Activated gamma-delta T cell treated with anti-CD3 and anti-CD28 coated beads, Interleukin-2, amount 50 U/mL, for 16 hours (primary cell): Measurements from ENCODE around the gene EPS15.

Source experiments
- DNase-seq: peaks from one replicate; pipeline ENCODE4 v3.0.0-alpha.2; 2020; ENCODE audit warnings: low read depth

The EPS15 gene

GRCh38 chr1:51373898-51374297, 145.2 kb downstream of the EPS15 start:
- no peak for DNase-seq

- no peak for DNase-seq
Observed at GRCh38 chr1:51372561-51372960, 146.5 kb downstream of the EPS15 start.

- DNase-seq = no peak
Observed at GRCh38 chr1:51369171-51369570, 149.9 kb downstream of the EPS15 start.

DNA sequence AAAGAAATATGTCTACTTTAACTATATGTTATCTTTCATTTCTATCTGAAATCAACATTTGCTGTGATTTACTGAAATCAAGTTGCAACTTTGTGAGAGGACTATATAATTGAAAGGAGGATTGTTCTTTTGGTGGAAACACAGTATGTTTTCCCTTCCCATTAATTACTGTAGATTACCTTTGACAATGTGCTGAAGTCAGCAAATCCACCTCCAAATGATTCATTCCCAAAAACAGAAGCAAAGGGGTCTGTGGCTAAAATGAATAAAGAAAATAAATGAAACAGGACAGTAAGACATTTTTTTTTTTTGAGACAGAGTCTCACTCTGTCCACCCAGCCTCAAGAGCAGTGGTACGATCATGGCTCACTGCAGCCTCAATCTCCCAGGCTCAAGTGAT, 153.3 kb downstream of the EPS15 start:
- no peak for DNase-seq

DNA sequence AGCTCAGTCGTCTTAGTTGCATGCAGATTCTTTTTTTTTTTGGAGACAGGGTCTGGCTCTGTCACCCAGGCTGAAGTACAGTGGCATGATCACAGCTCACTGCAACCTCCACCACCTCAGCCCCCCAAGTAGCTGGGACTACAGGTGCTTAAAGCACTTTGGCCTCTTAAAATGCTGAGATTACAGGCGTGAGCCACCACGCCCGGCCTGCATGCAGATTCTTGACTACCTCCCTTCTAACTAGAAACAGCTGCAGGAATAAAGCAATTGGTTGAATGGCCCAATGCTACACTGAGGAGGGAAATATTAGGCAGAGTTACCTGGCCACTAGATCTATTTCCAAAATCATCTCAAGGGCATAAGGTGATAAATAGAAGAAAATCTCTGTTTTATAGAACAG, 159.2 kb downstream of the EPS15 start:
- no peak for DNase-seq

- DNase-seq = no peak
Observed at GRCh38 chr1:51355382-51355781, 163.7 kb downstream of the EPS15 start.

- no peak for DNase-seq
Observed at GRCh38 chr1:51354416-51354815, 164.7 kb downstream of the EPS15 start.

- DNase-seq = no peak
Observed at GRCh38 chr1:51351907-51352306, 167.2 kb downstream of the EPS15 start.

GRCh38 chr1:51349862-51350261, 169.2 kb downstream of the EPS15 start:
- no peak for DNase-seq

DNA sequence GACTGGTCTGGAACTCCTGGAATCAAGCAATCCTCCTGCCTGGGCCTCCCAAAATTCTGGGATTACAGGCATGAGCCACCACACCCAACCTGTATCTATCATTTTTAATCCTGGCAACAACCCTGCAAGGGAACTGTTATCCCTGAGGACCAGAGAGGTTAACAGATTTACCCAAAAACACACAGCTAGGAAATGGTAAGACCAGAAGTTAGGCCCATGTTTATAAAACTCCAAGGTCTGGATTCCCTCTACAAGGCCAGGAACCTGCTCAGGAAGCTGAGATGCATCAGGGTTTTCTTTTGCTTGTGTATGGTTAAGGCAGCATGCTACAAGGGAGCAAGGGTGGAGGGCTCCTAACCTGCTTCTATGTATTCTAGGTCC, 170.9 kb downstream of the EPS15 start:
- DNase-seq = no peak

DNA sequence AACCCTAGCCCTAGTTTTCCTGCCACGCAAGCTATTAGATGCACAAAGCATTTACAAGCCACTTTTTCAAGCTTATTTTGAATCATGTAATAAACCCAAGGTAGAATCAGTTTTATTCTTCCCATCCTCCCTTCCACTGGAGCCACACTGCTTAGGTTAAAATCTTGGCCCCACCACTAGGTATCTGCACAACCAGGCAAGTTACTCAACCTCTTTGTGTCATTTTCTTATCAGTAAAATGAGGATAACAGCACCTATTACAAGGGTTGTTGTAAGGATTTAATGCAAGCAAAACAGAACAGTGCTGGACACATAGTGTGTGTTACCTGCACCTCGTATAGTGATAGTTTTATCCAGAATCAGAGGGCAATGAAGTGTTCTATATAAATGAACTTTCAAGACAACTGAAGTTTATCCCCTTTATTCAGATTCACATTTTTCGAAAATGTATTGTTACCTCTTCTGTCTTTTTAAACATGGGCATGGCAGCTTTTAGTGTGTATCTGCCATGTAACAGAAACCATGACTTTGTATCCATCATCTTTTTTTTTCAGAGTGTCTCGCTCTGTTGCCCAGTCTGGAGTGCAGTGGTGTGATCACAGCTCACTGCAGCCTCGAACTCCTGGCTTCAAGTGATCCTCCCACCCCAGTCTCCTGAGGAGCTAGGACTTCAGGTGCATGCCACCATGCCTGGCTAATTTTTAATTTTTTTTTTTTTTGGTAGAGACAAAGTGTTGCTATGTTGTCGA, 171.5 kb downstream of the EPS15 start:
- no peak for DNase-seq

DNA sequence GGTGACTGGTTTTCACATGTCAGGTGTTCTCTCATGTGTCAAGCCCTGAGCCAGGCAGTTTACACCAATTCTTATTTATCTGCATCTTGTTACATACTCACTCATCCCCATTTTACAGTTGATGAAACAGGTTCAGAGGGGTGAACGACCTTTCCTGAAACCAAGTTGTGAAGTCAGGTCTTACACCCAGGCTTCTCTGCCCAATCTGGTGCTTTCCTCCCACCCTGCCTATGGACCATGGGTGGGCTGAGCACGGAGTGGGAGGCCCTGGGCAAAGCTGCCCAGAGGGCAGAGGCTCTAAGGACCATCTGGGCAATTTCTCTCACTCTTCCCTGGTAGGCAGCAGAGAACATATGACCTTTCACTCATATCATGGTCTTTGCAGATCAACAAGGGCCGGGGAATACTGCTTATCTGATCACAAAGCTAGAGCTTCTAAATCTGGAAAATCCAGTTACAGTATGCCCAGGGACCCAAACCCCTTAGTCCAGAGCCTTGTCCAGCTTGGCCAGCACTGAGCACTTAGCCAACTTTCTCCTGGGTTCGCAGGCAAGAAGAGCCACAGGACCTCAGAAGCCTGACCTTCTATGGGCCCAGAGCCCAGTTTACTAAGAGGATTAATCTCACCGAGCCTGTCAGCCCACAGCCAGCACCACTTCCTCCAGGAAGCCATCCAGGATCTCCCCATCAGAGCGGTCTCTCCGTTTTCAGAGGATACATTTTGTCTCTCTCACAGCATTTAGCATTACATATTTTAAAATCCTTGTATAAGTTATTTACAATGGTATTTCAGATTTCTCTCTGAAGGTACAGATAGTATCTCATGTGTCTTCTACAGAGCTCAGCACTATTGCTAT, 172.8 kb downstream of the EPS15 start:
- DNase-seq = no peak

- no peak for DNase-seq
Observed at GRCh38 chr1:51345300-51345687, 173.8 kb downstream of the EPS15 start.

DNA sequence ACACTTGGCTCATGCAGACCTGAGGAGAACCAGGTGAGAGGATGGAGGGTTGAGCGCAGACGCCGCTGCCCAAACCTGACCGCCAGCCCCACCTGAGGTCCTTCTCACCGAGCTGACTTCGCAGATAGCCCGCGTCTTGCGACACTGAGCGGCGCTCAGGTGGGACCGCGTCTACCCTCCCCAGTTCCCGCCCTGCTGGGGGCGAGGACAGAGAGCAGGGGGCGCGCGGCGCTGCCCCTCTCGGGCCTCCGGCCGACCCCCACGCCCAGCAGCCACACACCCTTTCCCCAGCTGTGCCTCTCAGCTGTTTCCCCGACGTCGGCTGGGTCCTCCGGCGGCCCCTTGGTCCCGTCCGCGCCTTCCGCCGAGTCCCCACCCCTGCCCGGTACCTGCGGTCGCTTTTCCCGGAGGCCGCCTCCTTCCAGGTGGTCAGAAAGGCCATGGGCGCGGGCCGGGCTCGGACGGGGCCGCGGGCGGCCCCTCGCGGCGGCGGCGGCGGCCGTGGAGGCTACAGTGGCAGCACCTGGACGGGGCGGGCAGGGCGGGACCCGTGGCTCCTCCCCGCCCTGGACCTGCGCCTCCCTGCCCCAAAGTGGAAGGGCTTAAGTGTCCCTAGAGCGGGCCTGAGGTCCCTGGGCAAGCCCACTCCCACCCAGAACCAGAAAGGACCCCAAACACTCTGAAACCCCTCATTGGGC, 174.3 kb downstream of the EPS15 start:
- DNase-seq = no peak

GRCh38 chr1:51344276-51344601, 174.8 kb downstream of the EPS15 start:
- no peak for DNase-seq

DNA sequence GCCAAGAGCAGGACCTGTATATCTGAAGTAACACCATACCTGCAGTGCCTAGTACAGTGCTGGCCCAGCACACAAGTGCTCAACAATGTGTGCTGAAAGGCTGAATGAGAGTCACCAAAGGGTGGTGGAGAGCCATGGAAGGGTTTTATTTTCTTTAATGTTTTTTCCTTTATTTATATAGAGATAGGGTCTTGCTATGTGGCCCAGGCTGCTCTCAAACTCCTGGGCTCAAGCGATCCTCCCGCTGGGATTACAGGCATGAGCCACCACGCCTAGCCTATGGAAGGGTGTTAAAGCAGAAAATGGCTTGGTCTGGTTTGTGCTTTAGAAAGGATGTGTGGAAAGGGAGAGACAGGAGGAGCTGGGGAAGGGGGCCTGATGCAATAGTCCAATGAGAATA, 175.4 kb downstream of the EPS15 start:
- no peak for DNase-seq

DNA sequence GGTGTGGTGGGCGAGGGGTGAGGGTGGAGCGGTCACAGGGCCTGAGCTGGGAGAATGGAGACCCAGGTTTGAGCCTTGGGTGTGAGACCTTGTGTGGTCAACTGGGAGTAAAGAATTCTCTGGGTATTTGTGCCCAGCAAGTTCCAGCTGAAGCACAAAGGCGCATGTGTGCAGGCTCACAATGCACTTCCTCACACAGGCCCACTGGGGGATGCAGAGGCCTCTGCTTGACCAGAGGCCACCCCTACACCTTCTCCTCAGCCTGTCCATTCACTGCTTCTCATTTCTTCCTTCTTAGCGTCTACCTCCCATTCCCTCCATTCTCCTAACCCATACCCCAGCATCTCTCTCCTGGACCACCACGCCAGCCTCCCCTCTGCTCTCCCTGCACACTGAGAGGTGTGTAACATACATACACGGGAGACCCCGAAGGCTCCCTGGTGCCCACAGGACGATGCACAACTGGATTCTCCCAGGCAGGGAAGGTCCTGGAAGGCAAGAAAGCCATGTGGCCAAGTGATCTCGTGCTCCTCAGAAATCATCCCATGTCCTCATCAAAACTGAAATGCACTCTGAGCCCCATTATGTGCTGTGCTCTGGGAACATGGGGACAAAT, 176.4 kb downstream of the EPS15 start:
- DNase-seq = no peak

DNA sequence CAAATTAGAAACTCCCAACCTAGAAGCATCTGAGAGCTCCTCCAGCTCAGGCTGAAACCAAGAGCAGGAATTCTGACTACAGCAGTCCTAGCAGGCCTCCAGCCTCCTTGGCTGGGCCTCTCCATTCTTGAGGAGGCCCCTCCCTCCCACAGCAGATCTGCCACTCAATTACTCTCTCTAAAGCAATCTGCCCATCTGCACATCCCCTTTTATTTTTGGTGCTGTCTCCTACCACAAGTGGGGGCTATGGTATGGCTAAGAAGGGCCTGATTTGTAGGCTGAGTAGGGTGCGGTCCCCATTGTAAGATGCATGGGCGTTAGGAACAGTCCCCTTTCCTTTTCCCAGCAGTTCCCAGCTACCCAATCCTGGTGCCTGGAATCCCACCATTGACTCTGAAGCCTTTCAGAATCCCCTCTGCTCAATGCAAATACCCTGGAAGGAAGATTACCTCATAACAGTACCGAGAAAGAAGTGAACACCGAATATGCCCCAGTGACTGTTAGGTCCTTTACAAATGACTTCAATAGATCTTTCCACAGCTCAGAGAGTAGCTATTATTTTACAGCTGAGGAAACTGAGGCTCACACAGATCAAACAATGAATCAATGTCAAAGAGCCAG, 177.1 kb downstream of the EPS15 start:
- no peak for DNase-seq

- DNase-seq = no peak
Observed at GRCh38 chr1:51340380-51340779, 178.7 kb downstream of the EPS15 start.

- DNase-seq = no peak
Observed at GRCh38 chr1:51336711-51337110, 182.4 kb downstream of the EPS15 start.

GRCh38 chr1:51336004-51336403, 183.1 kb downstream of the EPS15 start:
- DNase-seq = no peak
